DMS53 treated with DMSO at 0.1 percent for 48 hours (cell line): ENCODE results near the gene GRIK4.
A peak's percentile ranks its signal among the peaks of the same experiment; 100 is the strongest.

ENCODE experiments used
- DNase-seq: peaks from one replicate; lab custom pipeline; 2025; ENCODE audit not compliant: unreplicated experiment; lab: John Stamatoyannopoulos, UW

The GRIK4 gene

GRCh38 chr11:120547316-120547715 is 35.8 kb downstream of the GRIK4 start:
- no peak for DNase-seq

GRCh38 chr11:120547811-120548681 is 36.5 kb downstream of the GRIK4 start:
- peak; percentile 90 for DNase-seq

- DNase-seq = no peak
Measured at GRCh38 chr11:120548682-120549209, 37.2 kb downstream of the GRIK4 start.

GRCh38 chr11:120549346-120549745 is 37.8 kb downstream of the GRIK4 start:
- DNase-seq = no peak

GRCh38 chr11:120550007-120550406 is 38.5 kb downstream of the GRIK4 start:
- no peak for DNase-seq

GRCh38 chr11:120551191-120551590 is 39.6 kb downstream of the GRIK4 start:
- no peak for DNase-seq

GRCh38 chr11:120554766-120555432 is 43.4 kb downstream of the GRIK4 start:
- no peak for DNase-seq

GRCh38 chr11:120555433-120555773 is 43.9 kb downstream of the GRIK4 start:
- DNase-seq = no peak

- no peak for DNase-seq
Measured at GRCh38 chr11:120556797-120557196, 45.2 kb downstream of the GRIK4 start.

- DNase-seq = no peak
Measured at GRCh38 chr11:120558744-120559431, 47.3 kb downstream of the GRIK4 start.

- DNase-seq = no peak
Measured at GRCh38 chr11:120561286-120561685, 49.7 kb downstream of the GRIK4 start.

- no peak for DNase-seq
Measured at GRCh38 chr11:120562806-120563425, 51.4 kb downstream of the GRIK4 start.

- no peak for DNase-seq
Measured at GRCh38 chr11:120563703-120564572, 52.4 kb downstream of the GRIK4 start.

- peak; percentile 20 for DNase-seq
Measured at GRCh38 chr11:120564573-120565311, 53.2 kb downstream of the GRIK4 start.

GRCh38 chr11:120565466-120566155 is 54.1 kb downstream of the GRIK4 start:
- DNase-seq = no peak

- no peak for DNase-seq
Measured at GRCh38 chr11:120566176-120566575, 54.6 kb downstream of the GRIK4 start.

GRCh38 chr11:120568572-120569307 is 57.2 kb downstream of the GRIK4 start:
- DNase-seq = no peak

GRCh38 chr11:120569861-120570260 is 58.3 kb downstream of the GRIK4 start:
- no peak for DNase-seq
